WTC11 (cell line): ENCODE data around the gene TMEM151A. TPM values are rescaled to one million over a fixed set of nuclear protein-coding genes. Genes with fewer than 3 reads are reported as not detected.
"Not testable (repeated sequence)": the region's sequence is repeated elsewhere in the genome, so short reads cannot be mapped to it uniquely, and the experiment has no call there.

ENCODE experiments used
- ATAC-seq: fragments of 200-7000 bp; cut with Tn5 transposase; 2 replicates; pipeline ENCODE4 v1.10.0; 2021; ENCODE audit warnings: mild to moderate bottlenecking, moderate library complexity
- CTCF ChIA-PET: fragments of 300-600 bp; sonication (Branson Sonifier 250); formaldehyde crosslinking; loops from one replicate; lab custom pipeline; 2021; ENCODE audit warnings: antibody characterized with exemption; lab: Charles Lee
- POLR2A ChIA-PET: fragments of 350-600 bp; sonication (Branson Sonifier 250); formaldehyde crosslinking; loops from one replicate; lab custom pipeline; 2021; ENCODE audit warnings: antibody characterized with exemption; lab: Charles Lee
- DNase-seq: peaks from one replicate; pipeline ENCODE4 v3.0.0; 2021; ENCODE audit warnings: low spot score
- H3K27ac Mint-ChIP-seq: 2 replicates; pipeline ENCODE4 v1.8.0; 2021; ENCODE audit warnings: mixed read lengths
- H3K27me3 Mint-ChIP-seq: 2 replicates; pipeline ENCODE4 v1.8.0; 2021; ENCODE audit warnings: low read depth, mild to moderate bottlenecking, moderate library complexity, mixed read lengths
- H3K36me3 Mint-ChIP-seq: 2 replicates; pipeline ENCODE4 v1.8.0; 2021; ENCODE audit warnings: mixed read lengths
- H3K4me1 Mint-ChIP-seq: 2 replicates; pipeline ENCODE4 v1.8.0; 2022; ENCODE audit warnings: mixed read lengths
- H3K4me3 Mint-ChIP-seq: 2 replicates; pipeline ENCODE4 v1.8.0; 2021; ENCODE audit warnings: mild to moderate bottlenecking, moderate library complexity, mixed read lengths
- H3K9me3 Mint-ChIP-seq: 2 replicates; pipeline ENCODE4 v1.8.0; 2021; ENCODE audit warnings: mixed read lengths
- CREM ChIP-seq: sonication (generic); formaldehyde crosslinking; IDR thresholded peaks from 2 replicates; pipeline ENCODE4 v1.8.1; 2022; ENCODE audit warnings: mild to moderate bottlenecking, missing genetic modification reagents, moderate library complexity
- GTF2I ChIP-seq: fragments of 250-450 bp; sonication (Bioruptor Pico); conservative IDR thresholded peaks from 2 replicates; pipeline ENCODE4 v1.4.0; 2021; ENCODE audit warnings: mild to moderate bottlenecking
- IRF2 ChIP-seq: sonication (generic); formaldehyde crosslinking; IDR thresholded peaks from 2 replicates; pipeline ENCODE4 v1.8.0; 2022; ENCODE audit warnings: low read depth, missing genetic modification reagents, borderline replicate concordance
- NR2C2 ChIP-seq: sonication (generic); formaldehyde crosslinking; IDR thresholded peaks from 2 replicates; pipeline ENCODE4 v1.8.0; 2022; ENCODE audit warnings: mild to moderate bottlenecking, missing genetic modification reagents
- OVOL2 ChIP-seq: fragments of 250-450 bp; sonication (Bioruptor Pico); IDR thresholded peaks from 2 replicates; pipeline ENCODE4 v1.9.0; 2021; ENCODE audit warnings: mild to moderate bottlenecking, borderline replicate concordance
- RELA ChIP-seq: sonication (generic); formaldehyde crosslinking; IDR thresholded peaks from 2 replicates; pipeline ENCODE4 v1.8.1; 2022; ENCODE audit warnings: missing genetic modification reagents, mild to moderate bottlenecking, borderline replicate concordance
- RORB ChIP-seq: fragments of 250-450 bp; sonication (Bioruptor Pico); IDR thresholded peaks from 2 replicates; pipeline ENCODE4 v1.9.0; 2021; ENCODE audit warnings: mild to moderate bottlenecking
- SP1 ChIP-seq: sonication (generic); formaldehyde crosslinking; conservative IDR thresholded peaks from 2 replicates; pipeline ENCODE4 v1.8.1; 2022; ENCODE audit warnings: missing genetic modification reagents
- TEAD4 ChIP-seq: sonication (generic); formaldehyde crosslinking; IDR thresholded peaks from 2 replicates; pipeline ENCODE4 v1.8.0; 2022; ENCODE audit warnings: mild to moderate bottlenecking, missing genetic modification reagents
- TP53 ChIP-seq: sonication (generic); formaldehyde crosslinking; IDR thresholded peaks from 2 replicates; pipeline ENCODE4 v1.8.1; 2023; ENCODE audit warnings: mild to moderate bottlenecking, missing genetic modification reagents
- ZNF423 ChIP-seq: fragments of 250-450 bp; sonication (Bioruptor Pico); IDR thresholded peaks from 2 replicates; pipeline ENCODE4 v2.1.2; 2022; ENCODE audit warnings: mild to moderate bottlenecking, moderate library complexity
- ZNF671 ChIP-seq: fragments of 250-450 bp; sonication (Bioruptor Pico); IDR thresholded peaks from 2 replicates; pipeline ENCODE4 v1.8.0; 2021; ENCODE audit warnings: mild to moderate bottlenecking
- total RNA-seq: library from RNA; stranded (reverse); gene quantifications from 3 replicates; pipeline ENCODE4 v1.2.3, GENCODE V29; 2021
- TF ChIP-seq, protein P1 (sequence below): fragments of 250-450 bp; sonication (Bioruptor Pico); IDR thresholded peaks from 2 replicates; pipeline ENCODE4 v2.1.2; 2022; ENCODE audit warnings: mild to moderate bottlenecking, moderate library complexity
- TF ChIP-seq, protein P2 (sequence below): sonication (generic); formaldehyde crosslinking; IDR thresholded peaks from 2 replicates; pipeline ENCODE4 v1.8.1; 2023; ENCODE audit warnings: mild to moderate bottlenecking, missing genetic modification reagents, moderate library complexity
- TF ChIP-seq, protein P3 (sequence below): sonication (generic); formaldehyde crosslinking; IDR thresholded peaks from 2 replicates; pipeline ENCODE4 v1.8.0; 2022; ENCODE audit warnings: missing genetic modification reagents
- TF ChIP-seq, protein P4 (sequence below): sonication (generic); formaldehyde crosslinking; IDR thresholded peaks from 2 replicates; pipeline ENCODE4 v1.8.0; 2023; ENCODE audit warnings: missing genetic modification reagents
- TF ChIP-seq, protein P5 (sequence below): sonication (generic); formaldehyde crosslinking; IDR thresholded peaks from 2 replicates; pipeline ENCODE4 v1.8.1; 2022; ENCODE audit warnings: mild to moderate bottlenecking, moderate library complexity, missing genetic modification reagents

TMEM151A gene
- total RNA-seq, 1 experiment from 2014 or later, result 2.2 TPM

DNA sequence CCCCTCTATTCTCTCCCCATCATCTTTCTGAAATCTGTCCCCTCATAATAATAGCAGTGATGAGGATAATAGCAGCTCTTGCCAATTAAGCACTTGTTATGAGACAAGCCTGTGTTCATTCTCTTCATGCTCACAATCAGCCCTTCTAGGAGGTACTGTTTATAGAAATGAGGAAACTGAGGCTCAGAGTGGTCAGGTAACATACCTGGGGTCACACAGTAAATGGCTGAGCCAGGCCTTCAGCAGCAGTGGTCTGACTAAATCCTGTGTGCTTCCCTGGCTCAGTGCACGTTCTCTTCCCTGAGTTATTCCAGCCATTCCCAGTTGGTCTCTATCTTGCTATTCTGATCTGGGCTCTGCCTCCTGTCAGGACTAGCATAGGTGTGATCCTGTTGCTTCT is 17.5 kb upstream of the TMEM151A start:
- no peak overlapping the region for H3K4me3 Mint-ChIP-seq
- TF ChIP-seq SP1 (CRISPR knock-in tag), result no peak
- ATAC-seq (no peak), DNase-seq (no peak)
- CTCF ChIA-PET, result interaction anchor here (3.0 kb wide), 1 partner anchor 9 kb away, joined by 9 read pairs; no protein-coding TSS in a partner anchor
- H3K27me3 Mint-ChIP-seq, result peaks cover 4% of the 10 kb centered on the region
- POLR2A ChIA-PET, result no interaction called here
- H3K4me1 Mint-ChIP-seq, result peaks cover 9% of the 10 kb centered on the region; the same call in 1 of the 2 replicates
- peaks cover 30% of the 10 kb centered on the region for H3K36me3 Mint-ChIP-seq
- no peak overlapping the region for H3K27ac Mint-ChIP-seq
- H3K9me3 Mint-ChIP-seq, result no peaks in the 10 kb centered on the region

DNA sequence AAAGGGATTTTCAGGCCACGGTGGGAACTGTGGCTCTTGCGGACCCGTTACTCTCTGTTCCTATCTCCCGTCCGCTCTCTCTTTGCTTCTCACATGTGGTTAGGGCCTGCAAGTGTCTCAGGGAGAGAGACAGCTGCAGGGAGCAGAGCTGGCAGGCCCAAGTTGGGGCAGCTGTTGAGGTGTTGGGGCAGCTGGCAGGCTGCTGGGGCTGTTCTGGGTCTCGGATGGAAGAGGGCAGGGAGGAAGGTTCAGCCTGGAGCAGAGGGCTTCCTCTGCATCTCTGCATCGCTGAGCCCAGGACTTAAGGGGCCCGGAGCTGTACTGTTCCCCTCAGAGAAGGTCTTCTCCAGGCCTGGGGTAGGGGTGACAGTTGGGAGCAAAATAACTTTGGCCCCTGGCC is 16.3 kb upstream of the TMEM151A start:
- H3K27me3 Mint-ChIP-seq, result peaks cover 15% of the 10 kb centered on the region
- no peak overlapping the region for H3K27ac Mint-ChIP-seq
- CTCF ChIA-PET, result interaction anchor here (0.7 kb wide), 1 partner anchor 11 kb away, joined by 3 read pairs; no protein-coding TSS in a partner anchor
- no peaks in the 10 kb centered on the region for H3K9me3 Mint-ChIP-seq
- H3K36me3 Mint-ChIP-seq, result peaks cover 30% of the 10 kb centered on the region
- DNase-seq (no peak), ATAC-seq (no peak)
- POLR2A ChIA-PET, result interaction anchor here (1.0 kb wide), 1 partner anchor 37 kb away, joined by 3 read pairs; no protein-coding TSS in a partner anchor
- no peak overlapping the region for H3K4me3 Mint-ChIP-seq
- TF ChIP-seq RORB (CRISPR knock-in tag), result no peak
- TF ChIP-seq TP53 (CRISPR knock-in tag), result no peak
- TF ChIP-seq, protein P1, sequence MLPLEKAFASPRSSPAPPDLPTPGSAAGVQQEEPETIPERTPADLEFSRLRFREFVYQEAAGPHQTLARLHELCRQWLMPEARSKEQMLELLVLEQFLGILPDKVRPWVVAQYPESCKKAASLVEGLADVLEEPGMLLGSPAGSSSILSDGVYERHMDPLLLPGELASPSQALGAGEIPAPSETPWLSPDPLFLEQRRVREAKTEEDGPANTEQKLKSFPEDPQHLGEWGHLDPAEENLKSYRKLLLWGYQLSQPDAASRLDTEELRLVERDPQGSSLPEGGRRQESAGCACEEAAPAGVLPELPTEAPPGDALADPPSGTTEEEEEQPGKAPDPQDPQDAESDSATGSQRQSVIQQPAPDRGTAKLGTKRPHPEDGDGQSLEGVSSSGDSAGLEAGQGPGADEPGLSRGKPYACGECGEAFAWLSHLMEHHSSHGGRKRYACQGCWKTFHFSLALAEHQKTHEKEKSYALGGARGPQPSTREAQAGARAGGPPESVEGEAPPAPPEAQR (CRISPR knock-in tag), result no peak
- TF ChIP-seq, protein P2, sequence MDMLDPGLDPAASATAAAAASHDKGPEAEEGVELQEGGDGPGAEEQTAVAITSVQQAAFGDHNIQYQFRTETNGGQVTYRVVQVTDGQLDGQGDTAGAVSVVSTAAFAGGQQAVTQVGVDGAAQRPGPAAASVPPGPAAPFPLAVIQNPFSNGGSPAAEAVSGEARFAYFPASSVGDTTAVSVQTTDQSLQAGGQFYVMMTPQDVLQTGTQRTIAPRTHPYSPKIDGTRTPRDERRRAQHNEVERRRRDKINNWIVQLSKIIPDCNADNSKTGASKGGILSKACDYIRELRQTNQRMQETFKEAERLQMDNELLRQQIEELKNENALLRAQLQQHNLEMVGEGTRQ, result no peak
- TF ChIP-seq, protein P3, sequence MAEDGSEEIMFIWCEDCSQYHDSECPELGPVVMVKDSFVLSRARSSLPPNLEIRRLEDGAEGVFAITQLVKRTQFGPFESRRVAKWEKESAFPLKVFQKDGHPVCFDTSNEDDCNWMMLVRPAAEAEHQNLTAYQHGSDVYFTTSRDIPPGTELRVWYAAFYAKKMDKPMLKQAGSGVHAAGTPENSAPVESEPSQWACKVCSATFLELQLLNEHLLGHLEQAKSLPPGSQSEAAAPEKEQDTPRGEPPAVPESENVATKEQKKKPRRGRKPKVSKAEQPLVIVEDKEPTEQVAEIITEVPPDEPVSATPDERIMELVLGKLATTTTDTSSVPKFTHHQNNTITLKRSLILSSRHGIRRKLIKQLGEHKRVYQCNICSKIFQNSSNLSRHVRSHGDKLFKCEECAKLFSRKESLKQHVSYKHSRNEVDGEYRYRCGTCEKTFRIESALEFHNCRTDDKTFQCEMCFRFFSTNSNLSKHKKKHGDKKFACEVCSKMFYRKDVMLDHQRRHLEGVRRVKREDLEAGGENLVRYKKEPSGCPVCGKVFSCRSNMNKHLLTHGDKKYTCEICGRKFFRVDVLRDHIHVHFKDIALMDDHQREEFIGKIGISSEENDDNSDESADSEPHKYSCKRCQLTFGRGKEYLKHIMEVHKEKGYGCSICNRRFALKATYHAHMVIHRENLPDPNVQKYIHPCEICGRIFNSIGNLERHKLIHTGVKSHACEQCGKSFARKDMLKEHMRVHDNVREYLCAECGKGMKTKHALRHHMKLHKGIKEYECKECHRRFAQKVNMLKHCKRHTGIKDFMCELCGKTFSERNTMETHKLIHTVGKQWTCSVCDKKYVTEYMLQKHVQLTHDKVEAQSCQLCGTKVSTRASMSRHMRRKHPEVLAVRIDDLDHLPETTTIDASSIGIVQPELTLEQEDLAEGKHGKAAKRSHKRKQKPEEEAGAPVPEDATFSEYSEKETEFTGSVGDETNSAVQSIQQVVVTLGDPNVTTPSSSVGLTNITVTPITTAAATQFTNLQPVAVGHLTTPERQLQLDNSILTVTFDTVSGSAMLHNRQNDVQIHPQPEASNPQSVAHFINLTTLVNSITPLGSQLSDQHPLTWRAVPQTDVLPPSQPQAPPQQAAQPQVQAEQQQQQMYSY (CRISPR knock-in tag), result no peak
- TF ChIP-seq TEAD4 (CRISPR knock-in tag), result no peak
- TF ChIP-seq, protein P4, sequence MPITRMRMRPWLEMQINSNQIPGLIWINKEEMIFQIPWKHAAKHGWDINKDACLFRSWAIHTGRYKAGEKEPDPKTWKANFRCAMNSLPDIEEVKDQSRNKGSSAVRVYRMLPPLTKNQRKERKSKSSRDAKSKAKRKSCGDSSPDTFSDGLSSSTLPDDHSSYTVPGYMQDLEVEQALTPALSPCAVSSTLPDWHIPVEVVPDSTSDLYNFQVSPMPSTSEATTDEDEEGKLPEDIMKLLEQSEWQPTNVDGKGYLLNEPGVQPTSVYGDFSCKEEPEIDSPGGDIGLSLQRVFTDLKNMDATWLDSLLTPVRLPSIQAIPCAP (CRISPR knock-in tag), result no peak
- TF ChIP-seq OVOL2 (CRISPR knock-in tag), result no peak
- TF ChIP-seq ZNF423 (CRISPR knock-in tag), result no peak
- no peak for TF ChIP-seq ZNF671 (CRISPR knock-in tag)
- TF ChIP-seq NR2C2 (CRISPR knock-in tag), result no peak
- TF ChIP-seq RELA (CRISPR knock-in tag), result no peak
- H3K4me1 Mint-ChIP-seq, result peaks cover 9% of the 10 kb centered on the region

DNA sequence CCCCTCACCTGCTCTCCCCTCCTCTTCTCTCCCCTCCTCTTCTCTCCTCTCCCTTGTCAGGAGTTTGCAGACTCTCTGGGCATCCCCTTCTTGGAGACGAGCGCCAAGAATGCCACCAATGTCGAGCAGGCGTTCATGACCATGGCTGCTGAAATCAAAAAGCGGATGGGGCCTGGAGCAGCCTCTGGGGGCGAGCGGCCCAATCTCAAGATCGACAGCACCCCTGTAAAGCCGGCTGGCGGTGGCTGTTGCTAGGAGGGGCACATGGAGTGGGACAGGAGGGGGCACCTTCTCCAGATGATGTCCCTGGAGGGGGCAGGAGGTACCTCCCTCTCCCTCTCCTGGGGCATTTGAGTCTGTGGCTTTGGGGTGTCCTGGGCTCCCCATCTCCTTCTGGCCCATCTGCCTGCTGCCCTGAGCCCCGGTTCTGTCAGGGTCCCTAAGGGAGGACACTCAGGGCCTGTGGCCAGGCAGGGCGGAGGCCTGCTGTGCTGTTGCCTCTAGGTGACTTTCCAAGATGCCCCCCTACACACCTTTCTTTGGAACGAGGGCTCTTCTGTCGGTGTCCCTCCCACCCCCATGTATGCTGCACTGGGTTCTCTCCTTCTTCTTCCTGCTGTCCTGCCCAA is 15.6 kb upstream of the TMEM151A start:
- Mint-ChIP-seq H3K36me3 (peaks cover 26% of the 10 kb centered on the region), H3K27ac (no peak overlapping the region)
- no peak for TF ChIP-seq IRF2 (CRISPR knock-in tag)
- TF ChIP-seq GTF2I (CRISPR knock-in tag), result no peak
- TF ChIP-seq CREM (CRISPR knock-in tag), result no peak
- TF ChIP-seq, protein P5, sequence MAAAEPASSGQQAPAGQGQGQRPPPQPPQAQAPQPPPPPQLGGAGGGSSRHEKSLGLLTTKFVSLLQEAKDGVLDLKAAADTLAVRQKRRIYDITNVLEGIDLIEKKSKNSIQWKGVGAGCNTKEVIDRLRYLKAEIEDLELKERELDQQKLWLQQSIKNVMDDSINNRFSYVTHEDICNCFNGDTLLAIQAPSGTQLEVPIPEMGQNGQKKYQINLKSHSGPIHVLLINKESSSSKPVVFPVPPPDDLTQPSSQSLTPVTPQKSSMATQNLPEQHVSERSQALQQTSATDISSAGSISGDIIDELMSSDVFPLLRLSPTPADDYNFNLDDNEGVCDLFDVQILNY (CRISPR knock-in tag), result no peak
- TF ChIP-seq, all 79 proteins: peak for 0
- POLR2A ChIA-PET, result no interaction called here
- ATAC-seq (no peak), DNase-seq (no peak)
- peaks cover 18% of the 10 kb centered on the region for H3K27me3 Mint-ChIP-seq
- H3K9me3 Mint-ChIP-seq, result no peaks in the 10 kb centered on the region
- H3K4me3 Mint-ChIP-seq, result no peak overlapping the region
- CTCF ChIA-PET, result interaction anchor here (0.7 kb wide), 1 partner anchor 11 kb away, joined by 3 read pairs; no protein-coding TSS in a partner anchor
- H3K4me1 Mint-ChIP-seq, result peaks cover 13% of the 10 kb centered on the region

DNA sequence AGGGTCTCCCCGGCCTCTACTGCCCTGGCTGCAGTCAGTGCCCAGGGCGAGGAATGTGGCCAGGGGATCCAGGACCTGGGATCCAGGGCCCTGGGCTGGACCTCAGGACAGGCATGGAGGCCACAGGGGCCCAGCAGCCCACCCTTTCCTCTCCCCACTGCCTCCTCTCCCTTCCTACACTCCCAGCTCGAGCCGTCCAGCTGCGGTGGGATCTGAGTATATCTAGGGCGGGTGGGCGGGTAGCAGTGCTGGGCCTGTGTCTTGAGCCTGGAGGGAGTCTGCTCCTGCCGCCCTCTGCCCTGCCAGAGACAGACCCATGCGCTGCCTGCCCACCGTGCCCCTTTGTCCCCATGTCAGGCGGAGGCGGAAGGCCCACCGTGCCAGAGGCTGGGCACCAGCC is 15.1 kb upstream of the TMEM151A start:
- H3K4me1 Mint-ChIP-seq, result peaks cover 14% of the 10 kb centered on the region
- peaks cover 26% of the 10 kb centered on the region for H3K36me3 Mint-ChIP-seq
- not testable (repeated sequence) for ATAC-seq, H3K4me3 Mint-ChIP-seq, H3K9me3 Mint-ChIP-seq, DNase-seq, H3K27ac Mint-ChIP-seq
- peaks cover 22% of the 10 kb centered on the region for H3K27me3 Mint-ChIP-seq
- ChIA-PET CTCF (interaction anchor here (1.2 to 1.5 kb wide), 3 partner anchors 8 to 54 kb away, joined by 3 to 7 read pairs (median 5); partner anchors contain the start of genes RAB1B and YIF1A), POLR2A (interaction anchor here (1.2 kb wide), 1 partner anchor 9 kb away, joined by 4 read pairs; no protein-coding TSS in a partner anchor)

DNA sequence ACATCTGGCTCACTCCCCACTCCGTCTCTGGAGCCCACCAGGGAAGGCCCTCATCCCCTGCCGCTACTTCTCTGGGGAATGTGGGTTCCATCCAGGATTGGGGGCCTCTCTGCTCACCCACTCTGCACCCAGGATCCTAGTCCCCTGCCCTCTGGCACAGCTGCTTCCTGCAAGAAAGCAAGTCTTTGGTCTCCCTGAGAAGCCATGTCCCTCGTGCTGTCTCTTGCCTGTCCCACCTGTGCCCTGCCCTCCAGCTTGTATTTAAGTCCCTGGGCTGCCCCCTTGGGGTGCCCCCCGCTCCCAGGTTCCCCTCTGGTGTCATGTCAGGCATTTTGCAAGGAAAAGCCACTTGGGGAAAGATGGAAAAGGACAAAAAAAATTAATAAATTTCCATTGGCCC is 14.6 kb upstream of the TMEM151A start:
- Mint-ChIP-seq H3K4me3 (peak overlapping the region; percentile 48; the same call in 1 of the 2 replicates), H3K36me3 (peaks cover 21% of the 10 kb centered on the region), H3K4me1 (peaks cover 15% of the 10 kb centered on the region), H3K27me3 (peaks cover 22% of the 10 kb centered on the region)
- POLR2A ChIA-PET, result interaction anchor here (0.7 to 1.2 kb wide), 2 partner anchors 8 to 9 kb away, joined by 3 to 4 read pairs; no protein-coding TSS in a partner anchor
- not testable (repeated sequence) for DNase-seq, ATAC-seq, H3K9me3 Mint-ChIP-seq, H3K27ac Mint-ChIP-seq
- CTCF ChIA-PET, result interaction anchor here (0.9 to 1.5 kb wide), 5 partner anchors 9 to 54 kb away, joined by 3 to 7 read pairs (median 5); partner anchors contain the start of genes RAB1B and YIF1A
